ENCODE measurements around the gene MDH1B.
A peak's percentile ranks its signal among the peaks of the same experiment; 100 is the strongest.

The MDH1B gene

DNA sequence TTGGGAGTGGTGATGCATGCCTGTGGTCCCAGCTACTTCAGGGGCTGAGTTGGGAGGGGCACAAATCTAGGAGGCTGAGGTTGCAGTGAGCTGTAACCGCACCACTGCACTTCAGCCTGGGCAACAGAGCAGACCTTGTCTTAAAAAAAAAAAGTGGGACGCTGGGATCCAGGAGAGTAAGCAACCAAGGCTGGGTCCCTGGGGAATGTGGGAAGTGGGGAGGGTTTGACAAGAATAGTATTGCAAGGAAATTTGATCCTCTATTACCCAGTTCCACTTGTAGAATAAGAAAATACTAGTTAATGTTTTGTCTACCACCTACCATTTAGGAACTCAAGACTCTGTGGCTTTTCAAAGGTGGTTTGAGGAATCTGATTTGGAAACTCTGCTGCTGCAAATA is 25.9 kb downstream of the MDH1B start:
- TF ChIP-seq, protein P1, sequence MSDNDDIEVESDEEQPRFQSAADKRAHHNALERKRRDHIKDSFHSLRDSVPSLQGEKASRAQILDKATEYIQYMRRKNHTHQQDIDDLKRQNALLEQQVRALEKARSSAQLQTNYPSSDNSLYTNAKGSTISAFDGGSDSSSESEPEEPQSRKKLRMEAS (IDR thresholded peaks at IDR 0.05; ENCODE audit: low read depth, low read length), result no peak
- TF ChIP-seq, protein P2, sequence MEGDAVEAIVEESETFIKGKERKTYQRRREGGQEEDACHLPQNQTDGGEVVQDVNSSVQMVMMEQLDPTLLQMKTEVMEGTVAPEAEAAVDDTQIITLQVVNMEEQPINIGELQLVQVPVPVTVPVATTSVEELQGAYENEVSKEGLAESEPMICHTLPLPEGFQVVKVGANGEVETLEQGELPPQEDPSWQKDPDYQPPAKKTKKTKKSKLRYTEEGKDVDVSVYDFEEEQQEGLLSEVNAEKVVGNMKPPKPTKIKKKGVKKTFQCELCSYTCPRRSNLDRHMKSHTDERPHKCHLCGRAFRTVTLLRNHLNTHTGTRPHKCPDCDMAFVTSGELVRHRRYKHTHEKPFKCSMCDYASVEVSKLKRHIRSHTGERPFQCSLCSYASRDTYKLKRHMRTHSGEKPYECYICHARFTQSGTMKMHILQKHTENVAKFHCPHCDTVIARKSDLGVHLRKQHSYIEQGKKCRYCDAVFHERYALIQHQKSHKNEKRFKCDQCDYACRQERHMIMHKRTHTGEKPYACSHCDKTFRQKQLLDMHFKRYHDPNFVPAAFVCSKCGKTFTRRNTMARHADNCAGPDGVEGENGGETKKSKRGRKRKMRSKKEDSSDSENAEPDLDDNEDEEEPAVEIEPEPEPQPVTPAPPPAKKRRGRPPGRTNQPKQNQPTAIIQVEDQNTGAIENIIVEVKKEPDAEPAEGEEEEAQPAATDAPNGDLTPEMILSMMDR (IDR thresholded peaks at IDR 0.05; ENCODE audit: low read depth, low read length), result no peak
- TF ChIP-seq POLR2A (IDR thresholded peaks at IDR 0.05; ENCODE audit: extremely low read depth, insufficient read length), result no peak
- no peak overlapping the region for H3K4me3 ChIP-seq (ENCODE audit: low read depth, low read length)
- DNase-seq (ENCODE audit: low read depth), result no peak

DNA sequence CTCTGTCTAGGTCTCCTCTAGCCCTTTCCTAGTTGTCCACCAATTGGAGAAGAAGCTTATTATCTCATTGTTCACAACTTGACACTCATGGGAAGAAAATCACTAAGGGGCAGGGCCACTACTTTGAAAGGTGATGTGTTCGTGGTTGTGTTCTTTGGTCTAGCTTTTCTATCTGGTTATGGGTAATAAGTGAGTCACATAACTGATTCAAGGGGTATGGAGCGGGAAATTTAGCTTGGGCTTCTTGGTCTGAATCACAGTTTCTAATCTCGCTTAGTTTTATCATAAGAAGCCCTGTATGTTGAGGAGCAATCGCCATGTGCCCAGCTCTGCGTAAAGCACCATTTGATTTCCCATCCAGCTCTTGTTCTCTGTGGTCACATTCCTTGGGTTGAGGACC is 28.2 kb downstream of the MDH1B start:
- no peak for DNase-seq (ENCODE audit: low read depth)
- TF ChIP-seq, protein P1 (IDR thresholded peaks at IDR 0.05; ENCODE audit: low read depth, low read length), result no peak
- TF ChIP-seq POLR2A (IDR thresholded peaks at IDR 0.05; ENCODE audit: extremely low read depth, insufficient read length) (no peak), MYC (IDR thresholded peaks at IDR 0.05; ENCODE audit: low read depth, low read length) (no peak)
- TF ChIP-seq, protein P2 (IDR thresholded peaks at IDR 0.05; ENCODE audit: low read depth, low read length), result no peak
- no peak overlapping the region for H3K4me3 ChIP-seq (ENCODE audit: low read depth, low read length)

GRCh38 chr2:206733341-206733740 is 31.8 kb downstream of the MDH1B start:
- H3K4me3 ChIP-seq (ENCODE audit: low read depth, low read length), result no peak overlapping the region
- DNase-seq (ENCODE audit: low read depth), result no peak
- TF ChIP-seq, protein P2 (IDR thresholded peaks at IDR 0.05; ENCODE audit: low read depth, low read length), result no peak
- TF ChIP-seq MYC (IDR thresholded peaks at IDR 0.05; ENCODE audit: low read depth, low read length) (no peak), POLR2A (IDR thresholded peaks at IDR 0.05; ENCODE audit: extremely low read depth, insufficient read length) (no peak)
- TF ChIP-seq, protein P1 (IDR thresholded peaks at IDR 0.05; ENCODE audit: low read depth, low read length), result no peak

GRCh38 chr2:206728277-206729199 is 36.6 kb downstream of the MDH1B start:
- DNase-seq (ENCODE audit: low read depth), result peak; percentile 66

DNA sequence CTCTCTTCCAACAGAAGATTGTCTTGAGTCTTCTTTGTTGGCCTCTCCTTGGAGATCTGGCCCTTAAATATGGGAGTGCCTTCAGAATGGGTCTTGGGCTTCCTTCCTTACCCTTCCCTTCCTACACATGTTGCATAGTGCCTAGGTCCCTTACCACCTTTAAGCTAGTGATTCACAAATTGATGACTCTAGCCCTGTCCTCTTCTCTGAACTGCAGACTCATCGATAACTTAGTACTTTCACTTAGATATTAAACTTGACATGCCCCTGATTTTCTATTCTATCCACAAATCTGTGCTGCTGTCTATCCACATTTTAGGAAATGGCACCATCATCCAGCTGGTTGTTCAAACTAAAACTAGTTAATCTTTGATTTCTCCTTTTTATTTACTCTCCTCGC is 37.8 kb downstream of the MDH1B start:
- TF ChIP-seq, protein P2 (IDR thresholded peaks at IDR 0.05; ENCODE audit: low read depth, low read length), result no peak
- TF ChIP-seq, protein P1 (IDR thresholded peaks at IDR 0.05; ENCODE audit: low read depth, low read length), result no peak
- TF ChIP-seq MYC (IDR thresholded peaks at IDR 0.05; ENCODE audit: low read depth, low read length), result no peak
- no peak overlapping the region for H3K4me3 ChIP-seq (ENCODE audit: low read depth, low read length)
- no peak for DNase-seq (ENCODE audit: low read depth)

More at GRCh38 chr2:206728277-206729199, 36.6 kb downstream of the MDH1B start:
- no peak overlapping the region for H3K4me3 ChIP-seq (ENCODE audit: low read depth, low read length)
- TF ChIP-seq, protein P1 (IDR thresholded peaks at IDR 0.05; ENCODE audit: low read depth, low read length), result no peak
- TF ChIP-seq MYC (IDR thresholded peaks at IDR 0.05; ENCODE audit: low read depth, low read length) (no peak), POLR2A (IDR thresholded peaks at IDR 0.05; ENCODE audit: extremely low read depth, insufficient read length) (no peak)
- TF ChIP-seq, protein P2 (IDR thresholded peaks at IDR 0.05; ENCODE audit: low read depth, low read length), result no peak

Measured in NB4 (cell line).